OCI-LY7 (cell line): ENCODE results near the gene ATG16L2. TPM values are rescaled to one million over a fixed set of nuclear protein-coding genes. Genes with fewer than 3 reads are reported as not detected.

Experiments used
- Bru-seq: library from RNA; stranded (reverse); fragments of 400-500 nt; gene quantifications from one replicate; lab custom pipeline; 2021; lab: Mats Ljungman, UMichigan
- BruChase-seq, 2 experiments: library from RNA; stranded (reverse); fragments of 400-500 nt; gene quantifications; one replicate each; lab custom pipeline; 2021; lab: Mats Ljungman, UMichigan
- BruUV-seq: library from RNA; stranded (reverse); fragments of 400-500 nt; replicated peaks from 2 replicates; lab custom pipeline; 2021; lab: Mats Ljungman, UMichigan
- CTCF ChIA-PET: fragments of 300-600 bp; sonication (Branson Sonifier 250); formaldehyde crosslinking; loops from one replicate; lab custom pipeline; 2022; ENCODE audit warnings: antibody characterized with exemption; ENCODE audit not compliant: unreplicated experiment; lab: Charles Lee
- POLR2A ChIA-PET: fragments of 300-600 bp; sonication (Branson Sonifier 250); formaldehyde crosslinking; loops from one replicate; lab custom pipeline; 2022; ENCODE audit warnings: antibody characterized with exemption; lab: Charles Lee
- DNase-seq: peaks from one replicate; pipeline ENCODE4 v3.0.0-alpha.2; 2015; ENCODE audit warnings: low spot score
- H2AFZ ChIP-seq: fragments of 200-600 bp; sonication (generic), shearing (Covaris generic); 2 replicates; pipeline ENCODE4 v1.6.1; 2014; ENCODE audit warnings: mild to moderate bottlenecking, antibody characterized with exemption, low read length, moderate library complexity
- H3K27ac ChIP-seq: fragments of 200-600 bp; sonication (generic); 2 replicates; pipeline ENCODE4 v1.5.1; 2014; ENCODE audit warnings: mixed run types, low read depth, mild to moderate bottlenecking, moderate library complexity, low read length, inconsistent platforms; ENCODE audit not compliant: poor library complexity, severe bottlenecking
- H3K36me3 ChIP-seq: fragments of 200-600 bp; sonication (generic); 2 replicates; pipeline ENCODE4 v1.6.1; 2014; ENCODE audit warnings: mild to moderate bottlenecking, antibody characterized with exemption, low read length, moderate library complexity, mixed read lengths; ENCODE audit not compliant: insufficient read depth
- H3K4me1 ChIP-seq: fragments of 200-600 bp; sonication (generic); 2 replicates; pipeline ENCODE4 v1.5.1; 2014; ENCODE audit warnings: mild to moderate bottlenecking, low read length; ENCODE audit not compliant: insufficient read depth, poor library complexity, severe bottlenecking
- H3K4me2 ChIP-seq: fragments of 200-600 bp; sonication (generic); 2 replicates; pipeline ENCODE4 v1.6.1; 2014; ENCODE audit warnings: mild to moderate bottlenecking, low read length
- H3K4me3 ChIP-seq: fragments of 200-600 bp; sonication (generic); 2 replicates; pipeline ENCODE4 v1.5.1; 2014; ENCODE audit warnings: mild to moderate bottlenecking, low read depth, low read length; ENCODE audit not compliant: poor library complexity, severe bottlenecking
- H3K79me2 ChIP-seq: fragments of 200-600 bp; sonication (generic); 2 replicates; pipeline ENCODE4 v1.6.1; 2016; ENCODE audit warnings: low read depth, mild to moderate bottlenecking, low read length, moderate library complexity, mixed read lengths; ENCODE audit not compliant: insufficient read depth
- H3K9me2 ChIP-seq: fragments of 200-600 bp; sonication (generic); 2 replicates; pipeline ENCODE4 v1.6.1; 2016; ENCODE audit warnings: mild to moderate bottlenecking, low read length, mixed read lengths; ENCODE audit not compliant: insufficient read depth
- H3K9me3 ChIP-seq: fragments of 200-600 bp; sonication (generic); 2 replicates; pipeline ENCODE4 v1.6.1; 2014; ENCODE audit warnings: mild to moderate bottlenecking, mixed run types, low read length, mixed read lengths
- H4K20me1 ChIP-seq: fragments of 200-600 bp; sonication (generic); 2 replicates; pipeline ENCODE4 v1.6.1; 2014; ENCODE audit warnings: mild to moderate bottlenecking, antibody characterized with exemption, low read length, moderate library complexity, mixed read lengths; ENCODE audit not compliant: insufficient read depth
- EZH2phosphoT487 ChIP-seq: fragments of 200-600 bp; sonication (generic); IDR thresholded peaks from 2 replicates; pipeline ENCODE4 v1.6.1; 2018; ENCODE audit warnings: low read depth, borderline replicate concordance, mild to moderate bottlenecking, mixed run types, antibody characterized with exemption, low read length, moderate library complexity, mixed read lengths
- intact Hi-C: fragments of 100-400 bp; cut with micrococcal nuclease; formaldehyde crosslinking; loops from one replicate; pipeline ENCODE4 v1.10.0; 2022; ENCODE audit not compliant: unreplicated experiment
- long read RNA-seq: library from polyadenylated mRNA; stranded (forward); transcript quantifications from one replicate; pipeline ENCODE4 v2.0.0, GENCODE V29; 2022
- total RNA-seq, 2 experiments: library from RNA; depleted of rRNA in 1 of 2; stranded (reverse); fragments of >200 nt in 1 of 2; shearing (Covaris generic) in 1 of 2; gene quantifications; 2 replicates each; pipeline ENCODE4 v1.2.3, GENCODE V29; 2014 to 2022
- TF ChIP-seq, protein P1 (sequence below): fragments of 200-600 bp; sonication (generic); conservative IDR thresholded peaks from 2 replicates; pipeline ENCODE4 v1.5.1; 2014; ENCODE audit warnings: mild to moderate bottlenecking, antibody characterized with exemption, low read length, moderate library complexity, mixed read lengths

The ATG16L2 gene, protein sequence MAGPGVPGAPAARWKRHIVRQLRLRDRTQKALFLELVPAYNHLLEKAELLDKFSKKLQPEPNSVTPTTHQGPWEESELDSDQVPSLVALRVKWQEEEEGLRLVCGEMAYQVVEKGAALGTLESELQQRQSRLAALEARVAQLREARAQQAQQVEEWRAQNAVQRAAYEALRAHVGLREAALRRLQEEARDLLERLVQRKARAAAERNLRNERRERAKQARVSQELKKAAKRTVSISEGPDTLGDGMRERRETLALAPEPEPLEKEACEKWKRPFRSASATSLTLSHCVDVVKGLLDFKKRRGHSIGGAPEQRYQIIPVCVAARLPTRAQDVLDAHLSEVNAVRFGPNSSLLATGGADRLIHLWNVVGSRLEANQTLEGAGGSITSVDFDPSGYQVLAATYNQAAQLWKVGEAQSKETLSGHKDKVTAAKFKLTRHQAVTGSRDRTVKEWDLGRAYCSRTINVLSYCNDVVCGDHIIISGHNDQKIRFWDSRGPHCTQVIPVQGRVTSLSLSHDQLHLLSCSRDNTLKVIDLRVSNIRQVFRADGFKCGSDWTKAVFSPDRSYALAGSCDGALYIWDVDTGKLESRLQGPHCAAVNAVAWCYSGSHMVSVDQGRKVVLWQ
- total RNA-seq (2014; rRNA removed; shearing (Covaris generic)) (99.1 and 103 TPM in 2 replicates), total RNA-seq (2022) (108 and 130 TPM in 2 replicates), Bru-seq, nascent RNA (percentile 66 among the genes with signal in this experiment), BruChase-seq, experiment 1, labeled RNA remaining after a 6-hour chase (percentile 71 among the genes with signal in this experiment), BruChase-seq, experiment 2, labeled RNA remaining after a 2-hour chase (percentile 67 among the genes with signal in this experiment)
- long read RNA-seq, transcript ATG16L2-201 (18 exons, 2,243 nt) = major isoform, 28 of 199 reads
- long read RNA-seq, transcript ATG16L2-202 (18 exons, 2,254 nt) = minor isoform, 9 of 199 reads
- long read RNA-seq, partial matches to known transcripts = 30 of 199 reads
- long read RNA-seq, other reads (novel, unspliced or antisense) = 125 of 199 reads

GRCh38 chr11:72814286-72815109 lies at the start of gene ATG16L2:
ATG16L2 (plus strand) TSS chr11:72814411; CDS start chr11:72814446, 35 bp downstream.
- BruUV-seq = no TSS peak
- ChIA-PET POLR2A (interaction anchor here (1.2 to 2.3 kb wide), 3 partner anchors 21 to 333 kb away, joined by 3 to 8 read pairs (median 5); partner anchors contain the start of gene STARD10), CTCF (no interaction called here)
- Histone ChIP-seq H4K20me1 (peaks cover 4% of the 10 kb centered on the region; the same call in 1 of the 2 replicates), H2AFZ (peak within 1 kb of the TSS; percentile 57), H3K4me3 (peak within 1 kb of the TSS; percentile 84), H3K4me2 (peak within 1 kb of the TSS; percentile 90), H3K9me3 (no peaks in the 10 kb centered on the region), H3K4me1 (peaks cover 27% of the 10 kb centered on the region), H3K36me3 (peaks cover 56% of the 10 kb centered on the region), H3K27ac (peak within 1 kb of the TSS; percentile 91), H3K79me2 (peaks cover 41% of the 10 kb centered on the region), H3K9me2 (no peaks in the 10 kb centered on the region)
- TF ChIP-seq, protein P1, sequence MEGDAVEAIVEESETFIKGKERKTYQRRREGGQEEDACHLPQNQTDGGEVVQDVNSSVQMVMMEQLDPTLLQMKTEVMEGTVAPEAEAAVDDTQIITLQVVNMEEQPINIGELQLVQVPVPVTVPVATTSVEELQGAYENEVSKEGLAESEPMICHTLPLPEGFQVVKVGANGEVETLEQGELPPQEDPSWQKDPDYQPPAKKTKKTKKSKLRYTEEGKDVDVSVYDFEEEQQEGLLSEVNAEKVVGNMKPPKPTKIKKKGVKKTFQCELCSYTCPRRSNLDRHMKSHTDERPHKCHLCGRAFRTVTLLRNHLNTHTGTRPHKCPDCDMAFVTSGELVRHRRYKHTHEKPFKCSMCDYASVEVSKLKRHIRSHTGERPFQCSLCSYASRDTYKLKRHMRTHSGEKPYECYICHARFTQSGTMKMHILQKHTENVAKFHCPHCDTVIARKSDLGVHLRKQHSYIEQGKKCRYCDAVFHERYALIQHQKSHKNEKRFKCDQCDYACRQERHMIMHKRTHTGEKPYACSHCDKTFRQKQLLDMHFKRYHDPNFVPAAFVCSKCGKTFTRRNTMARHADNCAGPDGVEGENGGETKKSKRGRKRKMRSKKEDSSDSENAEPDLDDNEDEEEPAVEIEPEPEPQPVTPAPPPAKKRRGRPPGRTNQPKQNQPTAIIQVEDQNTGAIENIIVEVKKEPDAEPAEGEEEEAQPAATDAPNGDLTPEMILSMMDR = peak; percentile 60
- no peak for TF ChIP-seq EZH2phosphoT487
- peak; percentile 91 for DNase-seq
- intact Hi-C loops = loop anchor here (2.0 to 10.0 kb wide), 3 partner anchors 76 to 428 kb away; no protein-coding TSS in a partner anchor

- DNase-seq = no peak
- intact Hi-C loops = no loop called here
- CTCF ChIA-PET = no interaction called here
These were observed 49.7 kb upstream of the ATG16L2 start for GRCh38 chr11:72764503-72764902.

More at GRCh38 chr11:72764503-72764902, 49.7 kb upstream of the ATG16L2 start:
- Histone ChIP-seq H4K20me1 (no peaks in the 10 kb centered on the region), H3K36me3 (no peaks in the 10 kb centered on the region), H3K27ac (no peak overlapping the region), H3K9me2 (no peaks in the 10 kb centered on the region), H3K79me2 (no peaks in the 10 kb centered on the region), H3K4me3 (no peak overlapping the region), H3K4me1 (peaks cover 5% of the 10 kb centered on the region), H2AFZ (no peak overlapping the region), H3K9me3 (no peaks in the 10 kb centered on the region), H3K4me2 (no peak overlapping the region)
- POLR2A ChIA-PET = no interaction called here
- TF ChIP-seq, protein P1 = no peak
- no peak for TF ChIP-seq EZH2phosphoT487
- no TSS peak for BruUV-seq
